Smooth muscle cell (in vitro differentiated cells): ENCODE data around the gene HEPACAM. TPM values are rescaled to one million over a fixed set of nuclear protein-coding genes. Genes with fewer than 3 reads are reported as not detected.

Experiments
- DNase-seq: peaks from one replicate; lab custom pipeline; 2025; ENCODE audit not compliant: unreplicated experiment; lab: John Stamatoyannopoulos, UW
- H2AFZ ChIP-seq: fragments of 200-600 bp; sonication (generic); 2 replicates; pipeline ENCODE4 v1.6.0; 2016; ENCODE audit warnings: antibody characterized with exemption, low read depth, mild to moderate bottlenecking
- H3F3A ChIP-seq: fragments of 200-600 bp; sonication (generic); 2 replicates; pipeline ENCODE4 v1.6.0; 2017; ENCODE audit warnings: antibody characterized with exemption, low read depth
- H3K27ac ChIP-seq: fragments of 200-600 bp; sonication (generic); 2 replicates; pipeline ENCODE4 v1.5.1; 2016; ENCODE audit warnings: low read depth, mild to moderate bottlenecking
- H3K27me3 ChIP-seq: fragments of 200-600 bp; sonication (generic); 2 replicates; pipeline ENCODE4 v1.6.1; 2016; ENCODE audit warnings: low read depth, mild to moderate bottlenecking
- H3K36me3 ChIP-seq: fragments of 200-600 bp; sonication (generic); 2 replicates; pipeline ENCODE4 v1.5.1; 2016; ENCODE audit warnings: low read depth
- H3K4me1 ChIP-seq: fragments of 200-600 bp; sonication (generic); 2 replicates; pipeline ENCODE4 v1.5.1; 2016; ENCODE audit warnings: low read depth
- H3K4me2 ChIP-seq: fragments of 200-600 bp; sonication (generic); 2 replicates; pipeline ENCODE4 v1.6.0; 2016; ENCODE audit warnings: mild to moderate bottlenecking
- H3K4me3 ChIP-seq: fragments of 200-600 bp; sonication (generic); 2 replicates; pipeline ENCODE4 v1.5.1; 2016; ENCODE audit warnings: mild to moderate bottlenecking
- H3K79me2 ChIP-seq: fragments of 200-600 bp; sonication (generic); 2 replicates; pipeline ENCODE4 v1.6.0; 2016; ENCODE audit warnings: low read depth, mild to moderate bottlenecking
- H3K9ac ChIP-seq: fragments of 200-600 bp; sonication (generic); 2 replicates; pipeline ENCODE4 v1.6.0; 2016; ENCODE audit warnings: low read depth
- H3K9me3 ChIP-seq: fragments of 200-600 bp; sonication (generic); replicated peaks from 2 replicates; pipeline ENCODE4 v1.5.1; 2016; ENCODE audit warnings: low read depth
- H4K20me1 ChIP-seq: fragments of 200-600 bp; sonication (generic); 2 replicates; pipeline ENCODE4 v1.6.0; 2016; ENCODE audit warnings: low read depth
- CTCF ChIP-seq: fragments of 200-600 bp; sonication (generic); IDR thresholded peaks from 2 replicates; pipeline ENCODE4 v1.5.1; 2017; ENCODE audit warnings: borderline replicate concordance, mild to moderate bottlenecking, antibody characterized with exemption; ENCODE audit not compliant: insufficient read depth, poor library complexity, severe bottlenecking
- WGBS: methylation state at CpG from one replicate; pipeline ENCODE4 v1.1.7; 2016; ENCODE audit warnings: low lambda C conversion rate; 5-methylcytosine and 5-hydroxymethylcytosine counted together
- polyA plus RNA-seq: library from polyadenylated mRNA; unstranded; fragments of >200 nt; fragmentation: Nextera tagmentation; extraction: Ambion mirVana; gene quantifications from 2 replicates; pipeline ENCODE4 v1.2.1, GENCODE V29; 2016
- total RNA-seq: library from RNA; depleted of rRNA; stranded (reverse); fragments of >200 nt; gene quantifications from 2 replicates; pipeline ENCODE4 v1.2.3, GENCODE V29; 2014

Gene HEPACAM
- total and polyA plus RNA-seq, 2 experiments from 2014 or later, result not detected

- Histone ChIP-seq H3K27ac (no peak overlapping the region), H4K20me1 (no peaks in the 10 kb centered on the region), H3F3A (no peaks in the 10 kb centered on the region), H3K36me3 (no peaks in the 10 kb centered on the region), H3K79me2 (no peaks in the 10 kb centered on the region), H3K4me2 (no peak overlapping the region), H3K9ac (no peak overlapping the region), H3K27me3 (peaks cover 13% of the 10 kb centered on the region), H3K4me1 (peaks cover 29% of the 10 kb centered on the region), H2AFZ (no peak overlapping the region), H3K9me3 (no peaks in the 10 kb centered on the region), H3K4me3 (no peak overlapping the region)
- no peak for TF ChIP-seq CTCF
- DNase-seq, result no peak
- WGBS, result 80% methylated on average over 6 of the region's 6 CpGs
Measured at GRCh38 chr11:124938206-124938765, 2.4 kb upstream of the HEPACAM start.

- no peak overlapping the region for H3K4me2 ChIP-seq
- no peak overlapping the region for H2AFZ ChIP-seq
- H3K9ac ChIP-seq, result no peak overlapping the region
- no peaks in the 10 kb centered on the region for H3K9me3 ChIP-seq
- H4K20me1 ChIP-seq, result no peaks in the 10 kb centered on the region
- no peak for DNase-seq
- TF ChIP-seq CTCF, result no peak
- no peaks in the 10 kb centered on the region for H3K79me2 ChIP-seq
- H3K4me1 ChIP-seq, result peaks cover 20% of the 10 kb centered on the region
- H3K4me3 ChIP-seq, result no peak overlapping the region
- 88% methylated on average over 3 of the region's 3 CpGs for WGBS
- no peaks in the 10 kb centered on the region for H3F3A ChIP-seq
- H3K36me3 ChIP-seq, result no peaks in the 10 kb centered on the region
- H3K27me3 ChIP-seq, result peaks cover 13% of the 10 kb centered on the region
- no peak overlapping the region for H3K27ac ChIP-seq
Measured at GRCh38 chr11:124937336-124937935, 1.6 kb upstream of the HEPACAM start.

GRCh38 chr11:124934862-124935547 is 842 bp downstream of the HEPACAM start:
- no peak for DNase-seq
- no peak for TF ChIP-seq CTCF
- no peaks in the 10 kb centered on the region for H4K20me1 ChIP-seq
- H2AFZ ChIP-seq, result no peak overlapping the region
- no peak overlapping the region for H3K4me3 ChIP-seq
- no peaks in the 10 kb centered on the region for H3K9me3 ChIP-seq
- H3K27me3 ChIP-seq, result peaks cover 13% of the 10 kb centered on the region
- no peaks in the 10 kb centered on the region for H3F3A ChIP-seq
- WGBS, result 63% methylated on average over 4 of the region's 4 CpGs
- H3K9ac ChIP-seq, result no peak overlapping the region
- no peaks in the 10 kb centered on the region for H3K36me3 ChIP-seq
- no peaks in the 10 kb centered on the region for H3K79me2 ChIP-seq
- peaks cover 18% of the 10 kb centered on the region for H3K4me1 ChIP-seq
- H3K4me2 ChIP-seq, result peak overlapping the region; percentile 33
- no peak overlapping the region for H3K27ac ChIP-seq
